ENCODE measurements around the gene TSNAXIP1.
A peak's percentile ranks its signal among the peaks of the same experiment; 100 is the strongest.
"Not testable (repeated sequence)": the region's sequence is repeated elsewhere in the genome, so short reads cannot be mapped to it uniquely, and the experiment has no call there.

The TSNAXIP1 gene

GRCh38 chr16:67837190-67837589 is 30.5 kb downstream of the TSNAXIP1 start:
- DNase-seq (ENCODE audit: low spot score) = not testable (repeated sequence)

GRCh38 chr16:67837811-67838210 is 31.1 kb downstream of the TSNAXIP1 start:
- DNase-seq (ENCODE audit: low spot score) = no peak

- no peak for DNase-seq (ENCODE audit: low spot score)
These were observed 34.6 kb downstream of the TSNAXIP1 start for GRCh38 chr16:67841198-67841815.

GRCh38 chr16:67841816-67842508 is 35.3 kb downstream of the TSNAXIP1 start, which contains the start of gene THAP11:
THAP11 (plus strand) TSS chr16:67842320; CDS start chr16:67842555, 235 bp downstream.
- DNase-seq (ENCODE audit: low spot score) = peak; percentile 95

DNA sequence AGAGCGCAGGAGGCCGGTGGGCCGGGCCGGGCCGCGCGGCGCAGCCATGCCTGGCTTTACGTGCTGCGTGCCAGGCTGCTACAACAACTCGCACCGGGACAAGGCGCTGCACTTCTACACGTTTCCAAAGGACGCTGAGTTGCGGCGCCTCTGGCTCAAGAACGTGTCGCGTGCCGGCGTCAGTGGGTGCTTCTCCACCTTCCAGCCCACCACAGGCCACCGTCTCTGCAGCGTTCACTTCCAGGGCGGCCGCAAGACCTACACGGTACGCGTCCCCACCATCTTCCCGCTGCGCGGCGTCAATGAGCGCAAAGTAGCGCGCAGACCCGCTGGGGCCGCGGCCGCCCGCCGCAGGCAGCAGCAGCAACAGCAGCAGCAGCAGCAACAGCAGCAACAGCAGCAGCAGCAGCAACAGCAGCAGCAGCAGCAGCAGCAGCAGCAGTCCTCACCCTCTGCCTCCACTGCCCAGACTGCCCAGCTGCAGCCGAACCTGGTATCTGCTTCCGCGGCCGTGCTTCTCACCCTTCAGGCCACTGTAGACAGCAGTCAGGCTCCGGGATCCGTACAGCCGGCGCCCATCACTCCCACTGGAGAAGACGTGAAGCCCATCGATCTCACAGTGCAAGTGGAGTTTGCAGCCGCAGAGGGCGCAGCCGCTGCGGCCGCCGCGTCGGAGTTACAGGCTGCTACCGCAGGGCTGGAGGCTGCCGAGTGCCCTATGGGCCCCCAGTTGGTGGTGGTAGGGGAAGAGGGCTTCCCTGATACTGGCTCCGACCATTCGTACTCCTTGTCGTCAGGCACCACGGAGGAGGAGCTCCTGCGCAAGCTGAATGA is 36.0 kb downstream of the TSNAXIP1 start:
- peak; percentile 25 for DNase-seq (ENCODE audit: low spot score)

DNA sequence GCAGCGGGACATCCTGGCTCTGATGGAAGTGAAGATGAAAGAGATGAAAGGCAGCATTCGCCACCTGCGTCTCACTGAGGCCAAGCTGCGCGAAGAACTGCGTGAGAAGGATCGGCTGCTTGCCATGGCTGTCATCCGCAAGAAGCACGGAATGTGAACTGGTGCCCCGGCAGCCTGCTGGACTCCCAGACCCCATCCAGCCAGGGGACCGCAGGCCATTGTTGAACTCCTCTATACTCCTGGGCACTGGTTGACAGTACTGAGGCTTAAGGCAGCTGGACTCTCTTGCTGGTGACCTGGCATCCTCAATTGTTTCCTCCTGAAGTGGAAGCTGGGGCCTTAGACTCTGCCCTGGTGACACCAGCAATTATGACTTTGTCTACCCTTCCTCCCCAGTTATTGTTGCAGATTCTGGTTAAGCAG is 36.7 kb downstream of the TSNAXIP1 start:
- peak; percentile 21 for DNase-seq (ENCODE audit: low spot score)

DNA sequence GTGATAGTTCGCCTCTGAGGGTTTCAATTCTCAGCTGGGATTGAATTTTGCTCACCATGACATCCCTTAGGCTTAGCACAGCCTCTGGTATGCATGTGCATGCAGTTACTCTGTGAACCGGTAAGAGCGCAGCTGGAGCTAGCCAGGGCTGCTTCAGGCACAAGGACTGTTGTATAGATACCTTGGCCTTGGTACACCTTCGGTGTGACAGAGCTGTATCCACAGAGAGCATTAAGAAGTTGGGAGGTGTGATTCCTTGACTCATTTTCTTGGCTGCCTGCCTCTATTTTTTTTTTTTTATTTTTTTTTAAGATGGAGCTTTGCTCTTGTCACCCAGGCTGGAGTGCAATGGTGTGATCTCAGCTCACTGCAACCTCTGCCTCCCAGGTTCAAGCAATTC is 37.8 kb downstream of the TSNAXIP1 start:
- peak; percentile 39 for DNase-seq (ENCODE audit: low spot score)

- no peak for DNase-seq (ENCODE audit: low spot score)
These were observed 38.8 kb downstream of the TSNAXIP1 start for GRCh38 chr16:67845291-67846062.

- no peak for DNase-seq (ENCODE audit: low spot score)
These were observed 39.3 kb downstream of the TSNAXIP1 start for GRCh38 chr16:67846063-67846319.

GRCh38 chr16:67846320-67847063 is 39.8 kb downstream of the TSNAXIP1 start, which contains the start of gene NUTF2:
NUTF2 (plus strand) TSS chr16:67846933; CDS start chr16:67865131, 18,198 bp downstream.
- peak; percentile 91 for DNase-seq (ENCODE audit: low spot score)

DNA sequence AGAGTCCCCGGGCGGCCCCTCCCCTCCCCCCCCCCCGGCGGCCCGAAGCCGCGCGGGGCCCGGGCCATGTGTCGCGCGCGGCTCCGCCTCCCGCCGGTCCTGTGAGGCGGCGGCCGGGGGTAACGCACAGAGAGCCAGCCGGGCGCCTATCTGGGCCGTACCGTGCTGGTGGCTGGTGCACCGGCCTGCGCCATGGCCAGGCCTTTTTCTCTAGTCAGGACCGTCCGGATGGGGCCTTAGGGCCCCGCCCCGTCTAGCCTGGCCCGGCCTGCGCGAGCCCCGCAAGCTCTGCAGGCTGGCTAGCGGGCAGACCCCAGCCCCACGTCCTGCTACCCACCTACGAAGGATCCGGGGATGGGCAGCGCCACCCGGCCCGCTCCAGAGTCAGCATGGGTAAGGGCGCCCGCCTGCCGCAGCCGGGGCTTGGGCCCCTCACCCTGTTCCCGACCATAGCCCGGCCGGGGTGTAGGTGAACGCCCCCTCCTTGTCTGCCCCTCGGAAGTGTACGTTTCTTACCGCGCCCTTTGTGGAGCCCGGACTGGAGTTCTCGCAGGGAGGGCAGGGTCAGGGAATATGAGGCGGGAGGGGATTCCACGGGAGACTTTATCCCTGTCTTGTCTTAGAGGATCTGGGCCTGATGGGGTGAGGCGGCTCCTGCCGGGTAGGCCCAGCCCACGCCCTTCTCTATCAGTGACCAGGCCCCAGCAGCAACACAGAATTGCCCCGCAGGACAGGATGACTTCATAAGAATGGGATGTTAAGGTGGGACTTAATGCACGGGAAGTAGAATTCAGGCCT is 40.6 kb downstream of the TSNAXIP1 start, which contains the start of gene CENPT:
CENPT (minus strand) TSS at position 630 of the 798 bp plus-strand sequence. CDS start 13,834 bp downstream, outside the sequence.
- DNase-seq (ENCODE audit: low spot score) = peak; percentile 58

GRCh38 chr16:67848118-67848517 is 41.4 kb downstream of the TSNAXIP1 start:
- DNase-seq (ENCODE audit: low spot score) = no peak

GRCh38 chr16:67853670-67854069 is 47.0 kb downstream of the TSNAXIP1 start:
- no peak for DNase-seq (ENCODE audit: low spot score)

DNA sequence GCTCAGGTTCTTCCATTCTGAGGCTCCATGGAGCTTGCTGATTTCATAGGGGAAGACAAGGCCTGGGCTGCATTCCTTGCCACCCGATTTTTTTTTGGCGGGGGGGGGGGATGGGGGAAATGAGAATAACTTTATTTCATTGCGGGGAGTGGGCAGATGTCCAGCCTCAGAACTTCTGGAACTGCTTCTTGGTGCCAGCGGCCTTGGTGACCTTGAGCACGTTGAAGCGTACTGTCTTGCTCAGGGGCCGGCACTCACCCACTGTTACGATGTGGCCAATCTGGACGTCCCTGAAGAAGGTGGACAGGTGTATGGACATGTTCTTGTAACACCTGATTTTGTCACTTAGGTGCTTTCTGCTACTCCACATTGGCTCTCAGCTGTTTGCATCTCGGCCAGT is 49.1 kb downstream of the TSNAXIP1 start:
- no peak for DNase-seq (ENCODE audit: low spot score)

GRCh38 chr16:67856927-67857546 is 50.3 kb downstream of the TSNAXIP1 start:
- DNase-seq (ENCODE audit: low spot score) = no peak

DNA sequence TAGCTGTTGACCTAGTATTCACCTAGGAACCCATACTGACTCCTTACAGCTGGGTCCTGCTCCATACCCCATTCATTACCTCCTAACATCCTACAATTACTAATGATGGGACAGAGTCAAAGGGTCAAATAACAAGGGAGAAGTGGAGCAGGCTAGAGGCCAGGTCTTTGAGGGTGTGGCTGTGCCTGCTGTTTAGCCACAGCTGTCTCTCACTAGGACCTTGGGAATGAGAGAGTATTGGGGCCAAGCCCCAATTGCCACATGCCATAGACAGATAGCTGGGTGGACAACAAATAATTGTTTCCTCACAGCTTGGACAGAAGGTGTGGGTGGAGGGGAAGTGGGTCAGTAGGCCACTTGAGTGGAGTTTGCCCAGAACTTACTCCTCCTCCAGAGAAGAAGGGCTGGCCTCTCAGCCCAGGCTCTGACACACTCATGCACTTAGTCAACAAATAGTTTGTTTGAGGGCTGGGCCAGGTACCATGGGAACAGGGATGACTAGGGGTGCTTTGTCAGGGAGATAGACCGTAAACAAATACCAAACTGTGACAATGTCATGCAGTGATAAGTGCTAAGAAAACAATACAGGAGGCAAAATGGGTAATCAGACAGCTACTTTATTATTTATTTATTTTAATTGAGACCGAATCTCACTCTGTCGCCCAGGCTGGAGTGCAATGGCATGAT is 51.0 kb downstream of the TSNAXIP1 start:
- peak; percentile 98 for DNase-seq (ENCODE audit: low spot score)

DNA sequence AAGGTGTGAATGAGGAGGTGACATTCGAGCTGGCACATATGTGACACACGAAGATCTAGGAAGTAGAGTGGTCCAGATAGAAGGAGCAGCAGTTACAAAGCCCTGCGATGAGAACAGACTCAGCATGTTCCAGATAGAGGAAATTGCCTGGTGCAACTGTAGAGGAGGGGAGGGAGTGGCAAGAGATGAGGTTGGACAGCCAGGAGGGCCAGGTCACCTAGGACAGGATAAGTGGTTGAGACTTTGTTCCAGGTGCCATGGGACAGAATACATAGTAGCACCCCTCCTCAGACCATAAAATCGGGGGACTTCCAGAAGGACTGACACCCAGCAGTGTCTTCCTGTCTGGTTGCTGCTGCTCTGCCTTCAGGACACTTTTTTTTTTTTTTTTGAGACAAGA is 51.8 kb downstream of the TSNAXIP1 start:
- no peak for DNase-seq (ENCODE audit: low spot score)

- DNase-seq (ENCODE audit: low spot score) = peak; percentile 65
These were observed 54.1 kb downstream of the TSNAXIP1 start for GRCh38 chr16:67860589-67861398.
